ENCODE data around the gene ZIM2.

Gene ZIM2

GRCh38 chr19:56839652-56840450, 675 bp downstream of the ZIM2 start:
- no peak overlapping the region for H3K4me3 ChIP-seq (ENCODE audit: insufficient read depth, low read depth, low read length)
- H3K9me3 ChIP-seq (ENCODE audit: control insufficient read depth, low read length): peaks cover 4% of the 10 kb centered on the region
- no peaks in the 10 kb centered on the region for H3K27me3 ChIP-seq (ENCODE audit: control insufficient read depth, insufficient read depth, low read length, poor library complexity, severe bottlenecking)
- H3K27ac ChIP-seq (ENCODE audit: insufficient read depth, low read depth, low read length, poor library complexity, severe bottlenecking): no peak overlapping the region
- no peaks in the 10 kb centered on the region for H3K4me1 ChIP-seq (ENCODE audit: control insufficient read depth, insufficient read depth, low read length)
- no peaks in the 10 kb centered on the region for H3K36me3 ChIP-seq (ENCODE audit: control insufficient read depth, insufficient read depth, low read length)
- WGBS, 2 experiments: 92 to 93% methylated on average over 48 of the region's 48 CpGs

- Histone ChIP-seq H3K27me3 (ENCODE audit: control insufficient read depth, insufficient read depth, low read length, poor library complexity, severe bottlenecking) (no peaks in the 10 kb centered on the region), H3K36me3 (ENCODE audit: control insufficient read depth, insufficient read depth, low read length) (no peaks in the 10 kb centered on the region), H3K4me1 (ENCODE audit: control insufficient read depth, insufficient read depth, low read length) (no peaks in the 10 kb centered on the region), H3K9me3 (ENCODE audit: control insufficient read depth, low read length) (peaks cover 7% of the 10 kb centered on the region), H3K4me3 (ENCODE audit: insufficient read depth, low read depth, low read length) (no peak overlapping the region), H3K27ac (ENCODE audit: insufficient read depth, low read depth, low read length, poor library complexity, severe bottlenecking) (no peak overlapping the region)
- 88% methylated on average over 34 of the region's 34 CpGs for WGBS, 2 experiments
These were observed 1.4 kb downstream of the ZIM2 start for GRCh38 chr19:56838909-56839651.

- Histone ChIP-seq H3K9me3 (ENCODE audit: control insufficient read depth, low read length) (peaks cover 14% of the 10 kb centered on the region), H3K27ac (ENCODE audit: insufficient read depth, low read depth, low read length, poor library complexity, severe bottlenecking) (no peak overlapping the region), H3K4me3 (ENCODE audit: insufficient read depth, low read depth, low read length) (no peak overlapping the region), H3K27me3 (ENCODE audit: control insufficient read depth, insufficient read depth, low read length, poor library complexity, severe bottlenecking) (no peaks in the 10 kb centered on the region), H3K4me1 (ENCODE audit: control insufficient read depth, insufficient read depth, low read length) (no peaks in the 10 kb centered on the region), H3K36me3 (ENCODE audit: control insufficient read depth, insufficient read depth, low read length) (no peaks in the 10 kb centered on the region)
- 90 to 92% methylated on average over 44 of the region's 44 CpGs for WGBS, 2 experiments
These were observed 2.3 kb downstream of the ZIM2 start for GRCh38 chr19:56838024-56838908.

GRCh38 chr19:56837492-56838023, 3.0 kb downstream of the ZIM2 start:
- 89% methylated on average over 25 of the region's 25 CpGs for WGBS, 2 experiments
- Histone ChIP-seq H3K27me3 (ENCODE audit: control insufficient read depth, insufficient read depth, low read length, poor library complexity, severe bottlenecking) (no peaks in the 10 kb centered on the region), H3K4me1 (ENCODE audit: control insufficient read depth, insufficient read depth, low read length) (no peaks in the 10 kb centered on the region), H3K4me3 (ENCODE audit: insufficient read depth, low read depth, low read length) (no peak overlapping the region), H3K9me3 (ENCODE audit: control insufficient read depth, low read length) (peaks cover 14% of the 10 kb centered on the region), H3K27ac (ENCODE audit: insufficient read depth, low read depth, low read length, poor library complexity, severe bottlenecking) (no peak overlapping the region), H3K36me3 (ENCODE audit: control insufficient read depth, insufficient read depth, low read length) (no peaks in the 10 kb centered on the region)

GRCh38 chr19:56837004-56837403, 3.5 kb downstream of the ZIM2 start:
- H3K9me3 ChIP-seq (ENCODE audit: control insufficient read depth, low read length): peaks cover 12% of the 10 kb centered on the region
- H3K36me3 ChIP-seq (ENCODE audit: control insufficient read depth, insufficient read depth, low read length): no peaks in the 10 kb centered on the region
- no peak overlapping the region for H3K4me3 ChIP-seq (ENCODE audit: insufficient read depth, low read depth, low read length)
- H3K4me1 ChIP-seq (ENCODE audit: control insufficient read depth, insufficient read depth, low read length): no peaks in the 10 kb centered on the region
- WGBS, 2 experiments: 78 to 81% methylated on average over 5 to 6 of the region's 6 CpGs
- H3K27ac ChIP-seq (ENCODE audit: insufficient read depth, low read depth, low read length, poor library complexity, severe bottlenecking): no peak overlapping the region
- H3K27me3 ChIP-seq (ENCODE audit: control insufficient read depth, insufficient read depth, low read length, poor library complexity, severe bottlenecking): no peaks in the 10 kb centered on the region

GRCh38 chr19:56836059-56836458, 4.5 kb downstream of the ZIM2 start:
- Histone ChIP-seq H3K36me3 (ENCODE audit: control insufficient read depth, insufficient read depth, low read length) (no peaks in the 10 kb centered on the region), H3K27ac (ENCODE audit: insufficient read depth, low read depth, low read length, poor library complexity, severe bottlenecking) (no peak overlapping the region), H3K9me3 (ENCODE audit: control insufficient read depth, low read length) (peaks cover 12% of the 10 kb centered on the region), H3K4me1 (ENCODE audit: control insufficient read depth, insufficient read depth, low read length) (no peaks in the 10 kb centered on the region), H3K27me3 (ENCODE audit: control insufficient read depth, insufficient read depth, low read length, poor library complexity, severe bottlenecking) (no peaks in the 10 kb centered on the region), H3K4me3 (ENCODE audit: insufficient read depth, low read depth, low read length) (no peak overlapping the region)
- 71 to 74% methylated on average over 9 of the region's 9 CpGs for WGBS, 2 experiments

- no peak overlapping the region for H3K27ac ChIP-seq (ENCODE audit: insufficient read depth, low read depth, low read length, poor library complexity, severe bottlenecking)
- no peaks in the 10 kb centered on the region for H3K4me1 ChIP-seq (ENCODE audit: control insufficient read depth, insufficient read depth, low read length)
These were observed 5.1 kb downstream of the ZIM2 start for GRCh38 chr19:56835401-56835800.

GRCh38 chr19:56834564-56835375, 5.8 kb downstream of the ZIM2 start:
- Histone ChIP-seq H3K27ac (ENCODE audit: insufficient read depth, low read depth, low read length, poor library complexity, severe bottlenecking) (no peak overlapping the region), H3K4me1 (ENCODE audit: control insufficient read depth, insufficient read depth, low read length) (no peaks in the 10 kb centered on the region), H3K36me3 (ENCODE audit: control insufficient read depth, insufficient read depth, low read length) (no peaks in the 10 kb centered on the region), H3K4me3 (ENCODE audit: insufficient read depth, low read depth, low read length) (no peak overlapping the region), H3K9me3 (ENCODE audit: control insufficient read depth, low read length) (peaks cover 12% of the 10 kb centered on the region), H3K27me3 (ENCODE audit: control insufficient read depth, insufficient read depth, low read length, poor library complexity, severe bottlenecking) (no peaks in the 10 kb centered on the region)
- WGBS, 2 experiments: 51 to 54% methylated on average over 5 of the region's 5 CpGs

More at GRCh38 chr19:56835401-56835800, 5.1 kb downstream of the ZIM2 start:
- H3K4me3 ChIP-seq (ENCODE audit: insufficient read depth, low read depth, low read length): no peak overlapping the region
- H3K27me3 ChIP-seq (ENCODE audit: control insufficient read depth, insufficient read depth, low read length, poor library complexity, severe bottlenecking): no peaks in the 10 kb centered on the region
- H3K9me3 ChIP-seq (ENCODE audit: control insufficient read depth, low read length): peaks cover 12% of the 10 kb centered on the region
- H3K36me3 ChIP-seq (ENCODE audit: control insufficient read depth, insufficient read depth, low read length): no peaks in the 10 kb centered on the region

GRCh38 chr19:56832352-56832928, 8.1 kb downstream of the ZIM2 start:
- no peak overlapping the region for H3K27ac ChIP-seq (ENCODE audit: insufficient read depth, low read depth, low read length, poor library complexity, severe bottlenecking)
- 52 to 59% methylated on average over 4 to 5 of the region's 5 CpGs for WGBS, 2 experiments
- H3K27me3 ChIP-seq (ENCODE audit: control insufficient read depth, insufficient read depth, low read length, poor library complexity, severe bottlenecking): no peaks in the 10 kb centered on the region
- peaks cover 12% of the 10 kb centered on the region for H3K9me3 ChIP-seq (ENCODE audit: control insufficient read depth, low read length)
- H3K4me3 ChIP-seq (ENCODE audit: insufficient read depth, low read depth, low read length): no peak overlapping the region
- no peaks in the 10 kb centered on the region for H3K4me1 ChIP-seq (ENCODE audit: control insufficient read depth, insufficient read depth, low read length)
- no peaks in the 10 kb centered on the region for H3K36me3 ChIP-seq (ENCODE audit: control insufficient read depth, insufficient read depth, low read length)
